AG04450 (cell line): Measurements from ENCODE around the gene VPS39. TPM values are rescaled to one million over a fixed set of nuclear protein-coding genes. Genes with fewer than 3 reads are reported as not detected.

Experiments
- CTCF ChIA-PET: fragments of 300-600, 350-600 bp; formaldehyde crosslinking; extraction: SDS; loops from one replicate; lab custom pipeline; 2022; ENCODE audit warnings: antibody characterized with exemption, inconsistent platforms; lab: Charles Lee
- POLR2A ChIA-PET: fragments of 350-600 bp; formaldehyde crosslinking; extraction: SDS; loops from one replicate; lab custom pipeline; 2021; ENCODE audit warnings: antibody characterized with exemption, inconsistent platforms; lab: Yijun Ruan, JAX
- DNase-seq: peaks from one replicate; pipeline ENCODE4 v3.0.0-alpha.2; 2011; ENCODE audit warnings: low read depth, low spot score
- H3K27ac ChIP-seq: one replicate; pipeline ENCODE4 v1.5.1; 2012; ENCODE audit warnings: low read depth, low read length, control low read depth
- H3K27me3 ChIP-seq: one replicate; pipeline ENCODE4 v1.6.0; 2012; ENCODE audit warnings: low read length; ENCODE audit not compliant: control insufficient read depth, insufficient read depth
- H3K4me3 ChIP-seq: 2 replicates; pipeline ENCODE4 v1.5.1; 2011; ENCODE audit warnings: mild to moderate bottlenecking, low read depth, low read length, control low read depth
- H3K9me3 ChIP-seq: 2 replicates; pipeline ENCODE4 v1.5.1; 2012; ENCODE audit warnings: low read length; ENCODE audit not compliant: control insufficient read depth, insufficient read depth
- CTCF ChIP-seq: IDR thresholded peaks from 2 replicates; pipeline ENCODE4 v1.5.1; 2011; ENCODE audit warnings: low read depth, low read length, control low read depth, inconsistent platforms
- polyA plus RNA-seq: library from polyadenylated mRNA; depleted of rRNA; stranded (reverse); fragments of >200 nt; gene quantifications from 2 replicates; pipeline ENCODE4 v1.2.3, GENCODE V29; 2011

The VPS39 gene
- polyA plus RNA-seq, 1 experiment: 69.0 TPM

DNA sequence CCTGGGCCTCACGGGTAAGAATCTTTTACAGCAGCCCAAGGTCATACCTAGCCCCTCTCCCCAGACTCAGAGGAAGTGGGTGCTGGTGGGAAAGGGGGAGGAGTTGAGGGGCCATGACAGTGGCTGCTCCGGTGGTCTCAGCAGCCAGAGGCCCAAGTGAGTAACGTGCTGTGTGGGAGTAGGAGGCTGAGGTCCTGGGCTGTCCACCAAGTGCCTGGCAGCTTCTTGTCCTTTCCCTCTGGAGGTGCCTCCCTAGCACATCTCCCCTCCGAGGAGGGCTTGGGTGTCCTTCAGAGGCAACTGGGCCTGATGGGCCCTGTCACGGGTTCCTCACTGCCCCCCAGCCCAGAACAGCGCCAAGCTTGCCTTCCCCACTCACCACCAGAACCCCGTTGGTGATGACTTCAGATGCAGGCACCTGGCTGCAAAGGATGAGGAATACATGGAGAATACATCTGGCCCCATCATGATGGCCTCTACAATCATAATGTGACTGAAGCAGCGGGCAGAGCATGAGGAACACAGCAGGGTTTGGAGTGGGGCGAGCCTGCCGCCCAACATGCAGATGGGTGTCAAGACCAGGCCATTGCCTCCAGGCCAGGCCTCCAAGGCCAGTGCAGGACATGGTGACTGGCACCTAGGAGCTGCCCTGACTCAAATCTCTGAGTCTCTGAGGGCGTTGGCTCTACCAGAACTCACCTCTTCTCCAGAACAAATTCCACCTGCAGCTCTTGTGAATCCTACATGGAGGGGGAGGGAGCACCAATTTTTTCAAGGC, 55.0 kb downstream of the VPS39 start:
- DNase-seq: no peak
- Histone ChIP-seq H3K27me3 (peaks cover 5% of the 10 kb centered on the region), H3K9me3 (no peaks in the 10 kb centered on the region; the same call in 1 of the 2 replicates), H3K4me3 (no peak overlapping the region), H3K27ac (no peak overlapping the region)
- TF ChIP-seq CTCF: no peak
- ChIA-PET POLR2A (no interaction called here), CTCF (no interaction called here)

DNA sequence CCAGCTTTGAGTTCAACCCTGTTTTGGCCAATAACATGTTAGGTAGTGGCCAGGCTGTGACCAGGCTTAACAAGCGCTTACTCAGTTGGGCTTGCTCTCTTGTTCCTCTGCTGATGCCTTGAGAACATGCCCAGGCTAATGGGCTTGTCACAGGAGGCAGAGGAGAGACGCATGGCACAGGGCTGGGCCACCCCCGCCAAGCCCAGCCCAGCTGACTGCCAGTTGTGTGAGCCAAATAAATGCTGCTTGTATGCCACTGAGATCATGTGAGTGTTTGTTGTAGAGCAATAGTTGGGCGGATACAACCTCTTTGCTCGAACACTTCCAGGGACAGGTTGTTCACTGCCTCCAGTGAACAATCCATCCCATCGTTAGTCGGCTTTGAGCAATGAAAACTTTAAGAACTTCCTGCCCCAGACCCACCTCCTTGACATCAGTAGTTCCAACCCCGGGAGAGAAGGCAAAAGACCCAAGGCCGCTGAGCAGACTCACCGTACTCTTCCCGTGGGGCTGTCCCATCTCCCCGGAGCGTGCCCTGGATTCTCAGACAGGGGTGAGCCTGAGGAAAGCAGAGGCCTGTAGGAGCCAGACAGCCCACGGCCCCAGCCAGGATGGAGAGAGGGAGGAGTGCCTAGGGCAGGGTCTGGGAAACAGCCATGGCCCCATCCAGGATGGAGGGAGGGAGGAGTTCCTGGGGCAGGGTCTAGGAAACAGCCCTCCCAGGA, 55.7 kb downstream of the VPS39 start:
- Histone ChIP-seq H3K4me3 (no peak overlapping the region), H3K27ac (no peak overlapping the region), H3K9me3 (no peaks in the 10 kb centered on the region; the same call in 1 of the 2 replicates), H3K27me3 (peaks cover 6% of the 10 kb centered on the region)
- CTCF ChIA-PET: no interaction called here
- no peak for DNase-seq
- TF ChIP-seq CTCF: no peak
- POLR2A ChIA-PET: no interaction called here

DNA sequence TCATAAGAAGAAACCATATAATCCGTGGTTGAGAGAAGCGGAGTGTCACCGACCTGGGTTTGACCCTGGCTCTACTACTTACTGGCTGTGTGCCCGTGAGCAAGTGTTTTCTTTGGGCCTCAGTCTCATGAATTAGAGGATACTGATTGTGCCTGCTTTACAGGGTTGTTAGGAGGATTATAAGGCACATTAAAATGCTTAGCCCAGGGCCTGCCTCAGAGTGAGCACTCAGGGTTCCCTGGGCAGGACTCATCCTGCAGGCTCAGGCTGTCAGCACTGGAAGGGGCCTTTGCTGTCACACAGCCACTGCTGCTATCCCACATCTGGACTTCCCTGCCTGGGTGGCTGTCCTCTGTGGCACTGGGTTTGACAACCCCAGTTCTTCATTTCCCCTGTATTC, 56.4 kb downstream of the VPS39 start:
- no peak overlapping the region for H3K4me3 ChIP-seq
- ChIA-PET CTCF (no interaction called here), POLR2A (no interaction called here)
- TF ChIP-seq CTCF: no peak
- no peak overlapping the region for H3K27ac ChIP-seq
- no peaks in the 10 kb centered on the region; the same call in 1 of the 2 replicates for H3K9me3 ChIP-seq
- DNase-seq: no peak
- peaks cover 7% of the 10 kb centered on the region for H3K27me3 ChIP-seq

DNA sequence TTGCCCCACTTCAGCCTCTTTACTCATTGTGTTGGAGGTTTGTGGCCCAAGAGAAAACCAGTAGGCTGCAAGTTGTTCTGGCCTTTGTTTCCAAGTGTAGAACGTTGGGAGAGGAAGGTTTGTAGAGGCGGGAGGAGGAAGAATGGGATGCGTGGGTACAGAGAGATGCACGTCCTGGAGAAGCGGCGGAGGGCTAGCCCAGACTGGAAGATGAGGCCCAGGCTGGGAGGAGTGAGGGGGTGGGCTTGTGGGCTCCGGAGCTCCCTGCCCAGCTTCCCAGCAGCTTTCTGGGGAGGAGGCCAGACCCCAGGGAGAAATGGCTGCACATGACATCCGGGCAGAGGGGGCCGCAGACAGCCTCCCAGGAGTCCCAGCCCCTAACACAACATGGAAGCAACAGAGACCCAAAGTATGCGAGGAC, 57.0 kb downstream of the VPS39 start:
- DNase-seq: no peak
- CTCF ChIA-PET: interaction anchor here (0.6 kb wide), 1 partner anchor 1358 kb away, joined by 3 read pairs; no protein-coding TSS in a partner anchor
- H3K27ac ChIP-seq: no peak overlapping the region
- H3K9me3 ChIP-seq: no peaks in the 10 kb centered on the region; the same call in 1 of the 2 replicates
- peaks cover 10% of the 10 kb centered on the region for H3K27me3 ChIP-seq
- TF ChIP-seq CTCF: no peak
- H3K4me3 ChIP-seq: no peak overlapping the region
- POLR2A ChIA-PET: no interaction called here
